Measurements from ENCODE around the gene STMN3. TPM values are rescaled to one million over a fixed set of nuclear protein-coding genes. Genes with fewer than 3 reads are reported as not detected.
"Not testable (repeated sequence)": the region's sequence is repeated elsewhere in the genome, so short reads cannot be mapped to it uniquely, and the experiment has no call there.

Gene STMN3
- total RNA-seq, 1 experiment from 2014 or later: 42.7 TPM

DNA sequence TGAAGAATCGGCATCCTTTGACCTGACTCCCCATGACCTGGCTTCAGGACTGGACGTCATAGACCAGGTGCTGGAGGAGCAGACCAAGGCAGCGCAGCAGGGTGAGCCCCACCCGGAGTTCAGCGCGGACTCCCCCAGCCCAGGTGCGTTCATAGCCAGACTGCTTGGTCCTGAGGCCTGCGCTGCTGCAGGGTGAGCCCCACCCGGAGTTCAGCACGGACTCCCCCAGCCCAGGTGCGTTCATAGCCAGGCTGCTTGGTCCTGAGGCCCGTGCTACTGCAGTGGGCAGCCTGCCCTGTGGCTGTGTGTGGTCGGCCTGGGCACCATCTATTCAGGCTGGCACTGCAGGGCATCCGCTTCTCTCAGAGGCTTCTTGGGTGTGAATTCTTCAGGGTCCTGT is 20.7 kb upstream of the STMN3 start:
- no peak for TF ChIP-seq POLR2AphosphoS5 (IDR thresholded peaks at IDR 0.05; ENCODE audit: low read depth, low read length)
- TF ChIP-seq, protein P1, sequence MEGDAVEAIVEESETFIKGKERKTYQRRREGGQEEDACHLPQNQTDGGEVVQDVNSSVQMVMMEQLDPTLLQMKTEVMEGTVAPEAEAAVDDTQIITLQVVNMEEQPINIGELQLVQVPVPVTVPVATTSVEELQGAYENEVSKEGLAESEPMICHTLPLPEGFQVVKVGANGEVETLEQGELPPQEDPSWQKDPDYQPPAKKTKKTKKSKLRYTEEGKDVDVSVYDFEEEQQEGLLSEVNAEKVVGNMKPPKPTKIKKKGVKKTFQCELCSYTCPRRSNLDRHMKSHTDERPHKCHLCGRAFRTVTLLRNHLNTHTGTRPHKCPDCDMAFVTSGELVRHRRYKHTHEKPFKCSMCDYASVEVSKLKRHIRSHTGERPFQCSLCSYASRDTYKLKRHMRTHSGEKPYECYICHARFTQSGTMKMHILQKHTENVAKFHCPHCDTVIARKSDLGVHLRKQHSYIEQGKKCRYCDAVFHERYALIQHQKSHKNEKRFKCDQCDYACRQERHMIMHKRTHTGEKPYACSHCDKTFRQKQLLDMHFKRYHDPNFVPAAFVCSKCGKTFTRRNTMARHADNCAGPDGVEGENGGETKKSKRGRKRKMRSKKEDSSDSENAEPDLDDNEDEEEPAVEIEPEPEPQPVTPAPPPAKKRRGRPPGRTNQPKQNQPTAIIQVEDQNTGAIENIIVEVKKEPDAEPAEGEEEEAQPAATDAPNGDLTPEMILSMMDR (IDR thresholded peaks at IDR 0.05): no peak
- no peak for TF ChIP-seq TCF7L2 (IDR thresholded peaks at IDR 0.05; ENCODE audit: low read depth, low read length)
- no peak for TF ChIP-seq SIN3A (IDR thresholded peaks at IDR 0.05; ENCODE audit: borderline replicate concordance, insufficient read depth, low read depth, low read length)
- TF ChIP-seq, protein P2, sequence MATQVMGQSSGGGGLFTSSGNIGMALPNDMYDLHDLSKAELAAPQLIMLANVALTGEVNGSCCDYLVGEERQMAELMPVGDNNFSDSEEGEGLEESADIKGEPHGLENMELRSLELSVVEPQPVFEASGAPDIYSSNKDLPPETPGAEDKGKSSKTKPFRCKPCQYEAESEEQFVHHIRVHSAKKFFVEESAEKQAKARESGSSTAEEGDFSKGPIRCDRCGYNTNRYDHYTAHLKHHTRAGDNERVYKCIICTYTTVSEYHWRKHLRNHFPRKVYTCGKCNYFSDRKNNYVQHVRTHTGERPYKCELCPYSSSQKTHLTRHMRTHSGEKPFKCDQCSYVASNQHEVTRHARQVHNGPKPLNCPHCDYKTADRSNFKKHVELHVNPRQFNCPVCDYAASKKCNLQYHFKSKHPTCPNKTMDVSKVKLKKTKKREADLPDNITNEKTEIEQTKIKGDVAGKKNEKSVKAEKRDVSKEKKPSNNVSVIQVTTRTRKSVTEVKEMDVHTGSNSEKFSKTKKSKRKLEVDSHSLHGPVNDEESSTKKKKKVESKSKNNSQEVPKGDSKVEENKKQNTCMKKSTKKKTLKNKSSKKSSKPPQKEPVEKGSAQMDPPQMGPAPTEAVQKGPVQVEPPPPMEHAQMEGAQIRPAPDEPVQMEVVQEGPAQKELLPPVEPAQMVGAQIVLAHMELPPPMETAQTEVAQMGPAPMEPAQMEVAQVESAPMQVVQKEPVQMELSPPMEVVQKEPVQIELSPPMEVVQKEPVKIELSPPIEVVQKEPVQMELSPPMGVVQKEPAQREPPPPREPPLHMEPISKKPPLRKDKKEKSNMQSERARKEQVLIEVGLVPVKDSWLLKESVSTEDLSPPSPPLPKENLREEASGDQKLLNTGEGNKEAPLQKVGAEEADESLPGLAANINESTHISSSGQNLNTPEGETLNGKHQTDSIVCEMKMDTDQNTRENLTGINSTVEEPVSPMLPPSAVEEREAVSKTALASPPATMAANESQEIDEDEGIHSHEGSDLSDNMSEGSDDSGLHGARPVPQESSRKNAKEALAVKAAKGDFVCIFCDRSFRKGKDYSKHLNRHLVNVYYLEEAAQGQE (IDR thresholded peaks at IDR 0.05; ENCODE audit: insufficient read depth in 1 of 2, low read depth in 2 of 2, low read length in 1 of 2): no peak
- H3K27ac ChIP-seq (ENCODE audit: low read length): no peak overlapping the region
- CTCF ChIA-PET: no interaction called here
- H3K36me3 ChIP-seq (ENCODE audit: control insufficient read depth, insufficient read depth, low read length): no peaks in the 10 kb centered on the region
- intact Hi-C loops (cut with micrococcal nuclease; ENCODE audit: unreplicated experiment): no loop called here
- in situ Hi-C loops (cut with HindIII; ENCODE audit: low pct_unique_long_range_greater_than_20kb, low sequenced_read_pairs): no loop called here
- no peaks in the 10 kb centered on the region for H3K9me3 ChIP-seq (ENCODE audit: control insufficient read depth, insufficient read depth, low read depth, low read length)
- no peak for DNase-seq (ENCODE audit: low read depth, low spot score)
- ATAC-seq: no peak
- POLR2A ChIA-PET: no interaction called here
- BruUV-seq (replicated peaks): no TSS peak
- no peaks in the 10 kb centered on the region for H3K27me3 ChIP-seq (ENCODE audit: control insufficient read depth, insufficient read depth, low read length)
- H3K4me1 ChIP-seq (ENCODE audit: control insufficient read depth, insufficient read depth, low read length): no peaks in the 10 kb centered on the region
- no peak overlapping the region for H3K4me3 ChIP-seq (ENCODE audit: low read depth in 2 of 2, low read length in 2 of 2)

DNA sequence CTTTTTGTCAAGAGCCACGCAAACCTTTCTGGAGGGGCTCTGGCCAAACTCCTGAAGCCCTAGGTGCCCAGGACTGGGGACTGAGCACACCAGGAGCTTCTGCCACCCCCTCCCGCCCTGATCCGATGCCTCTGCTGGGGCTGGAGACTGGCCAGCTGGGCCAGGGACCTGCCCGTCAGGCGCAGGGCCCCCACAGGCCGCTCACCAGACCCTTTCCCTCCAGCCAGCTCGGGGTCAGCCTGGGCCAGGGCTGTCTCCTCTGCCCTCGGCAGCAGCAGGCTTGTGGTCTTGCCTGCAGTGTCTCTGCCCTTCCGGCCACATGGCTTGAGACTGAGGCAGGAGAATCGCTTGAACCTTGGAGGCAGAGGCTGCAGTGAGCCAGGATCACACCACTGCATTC is 19.4 kb upstream of the STMN3 start:
- Histone ChIP-seq H3K9me3 (ENCODE audit: control insufficient read depth, insufficient read depth, low read depth, low read length) (no peaks in the 10 kb centered on the region), H3K27me3 (ENCODE audit: control insufficient read depth, insufficient read depth, low read length) (no peaks in the 10 kb centered on the region), H3K27ac (ENCODE audit: low read length) (no peak overlapping the region), H3K36me3 (ENCODE audit: control insufficient read depth, insufficient read depth, low read length) (no peaks in the 10 kb centered on the region), H3K4me3 (ENCODE audit: low read depth in 2 of 2, low read length in 2 of 2) (no peak overlapping the region), H3K4me1 (ENCODE audit: control insufficient read depth, insufficient read depth, low read length) (no peaks in the 10 kb centered on the region)
- POLR2A ChIA-PET: no interaction called here
- intact Hi-C loops (cut with micrococcal nuclease; ENCODE audit: unreplicated experiment) (no loop called here), in situ Hi-C loops (cut with HindIII; ENCODE audit: low pct_unique_long_range_greater_than_20kb, low sequenced_read_pairs) (no loop called here)
- TF ChIP-seq TCF7L2 (IDR thresholded peaks at IDR 0.05; ENCODE audit: low read depth, low read length) (no peak), POLR2AphosphoS5 (IDR thresholded peaks at IDR 0.05; ENCODE audit: low read depth, low read length) (no peak), SIN3A (IDR thresholded peaks at IDR 0.05; ENCODE audit: borderline replicate concordance, insufficient read depth, low read depth, low read length) (no peak)
- TF ChIP-seq, protein P1 (IDR thresholded peaks at IDR 0.05): no peak
- TF ChIP-seq, protein P2 (IDR thresholded peaks at IDR 0.05; ENCODE audit: insufficient read depth in 1 of 2, low read depth in 2 of 2, low read length in 1 of 2): no peak
- no peak for DNase-seq (ENCODE audit: low read depth, low spot score)
- no peak for ATAC-seq
- CTCF ChIA-PET: no interaction called here
- no TSS peak for BruUV-seq (replicated peaks)

DNA sequence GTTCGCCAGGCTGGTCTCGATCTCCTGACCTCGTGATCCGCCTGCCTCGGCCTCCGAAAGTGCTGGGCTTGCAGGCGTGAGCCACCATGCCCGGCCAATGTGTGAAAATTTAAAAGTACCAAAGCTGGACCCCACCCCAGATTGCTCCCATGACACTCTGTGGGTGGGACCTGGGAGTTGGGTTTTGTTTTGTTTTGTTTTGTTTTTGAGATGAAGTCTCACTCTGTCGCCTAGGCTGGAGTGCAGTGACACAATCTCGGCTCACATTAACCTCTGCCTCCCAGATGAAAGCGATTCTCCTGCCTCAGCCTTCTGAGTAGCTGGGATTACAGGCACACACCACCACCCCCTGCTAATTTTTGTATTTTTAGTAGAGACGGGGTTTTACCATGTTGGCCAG is 18.5 kb upstream of the STMN3 start:
- H3K36me3 ChIP-seq (ENCODE audit: control insufficient read depth, insufficient read depth, low read length); H3K4me1 ChIP-seq (ENCODE audit: control insufficient read depth, insufficient read depth, low read length); H3K9me3 ChIP-seq (ENCODE audit: control insufficient read depth, insufficient read depth, low read depth, low read length); in situ Hi-C loops (cut with HindIII; ENCODE audit: low pct_unique_long_range_greater_than_20kb, low sequenced_read_pairs); H3K27ac ChIP-seq (ENCODE audit: low read length); DNase-seq (ENCODE audit: low read depth, low spot score); ATAC-seq; CTCF ChIA-PET; intact Hi-C loops (cut with micrococcal nuclease; ENCODE audit: unreplicated experiment); H3K4me3 ChIP-seq (ENCODE audit: low read depth in 2 of 2, low read length in 2 of 2); POLR2A ChIA-PET; BruUV-seq (replicated peaks); H3K27me3 ChIP-seq (ENCODE audit: control insufficient read depth, insufficient read depth, low read length): not testable (repeated sequence)
